ENCODE measurements around the gene MTMR2. TPM values are rescaled to one million over a fixed set of nuclear protein-coding genes. Genes with fewer than 3 reads are reported as not detected.
"Not testable (repeated sequence)": the region's sequence is repeated elsewhere in the genome, so short reads cannot be mapped to it uniquely, and the experiment has no call there.

Gene MTMR2
- total RNA-seq, 1 experiment from 2014 or later, result 75.2 TPM

- DNase-seq, result no peak
- POLR2A ChIA-PET, result no interaction called here
- no peak overlapping the region for H3K4me3 Mint-ChIP-seq (ENCODE audit: unreplicated experiment)
- H3K9me3 Mint-ChIP-seq (ENCODE audit: unreplicated experiment), result no peaks in the 10 kb centered on the region
- intact Hi-C loops (cut with micrococcal nuclease; ENCODE audit: unreplicated experiment), result no loop called here
- no peaks in the 10 kb centered on the region for H3K27me3 Mint-ChIP-seq (ENCODE audit: insufficient read depth, unreplicated experiment)
- H3K36me3 ChIP-seq (ENCODE audit: control insufficient read depth, insufficient read depth, low read length), result no peaks in the 10 kb centered on the region
- H3K27ac Mint-ChIP-seq (ENCODE audit: unreplicated experiment), result no peak overlapping the region
- H3K4me1 ChIP-seq, result no peaks in the 10 kb centered on the region
- CTCF ChIA-PET, result no interaction called here
- no peaks in the 10 kb centered on the region for H3K27me3 ChIP-seq (replicated peaks; ENCODE audit: control insufficient read depth, insufficient read depth, low read length)
- no peaks in the 10 kb centered on the region for H3K9me3 ChIP-seq
- H3K36me3 Mint-ChIP-seq (ENCODE audit: insufficient read depth, unreplicated experiment), result peaks cover 75% of the 10 kb centered on the region
- peaks cover 7% of the 10 kb centered on the region for H3K4me1 Mint-ChIP-seq (ENCODE audit: low read depth, unreplicated experiment)
- BruUV-seq (replicated peaks), result no TSS peak
- H3K4me3 ChIP-seq (ENCODE audit: low read depth, low read length), result no peak overlapping the region
- TF ChIP-seq CTCF (IDR thresholded peaks at IDR 0.05; ENCODE audit: insufficient read depth in 1 of 2, low read depth in 1 of 2, low read length in 1 of 2, severe bottlenecking in 1 of 2, unreplicated experiment in 1 of 2), result no peak
Observed at GRCh38 chr11:95821640-95822039, 102.3 kb downstream of the MTMR2 start.

- Mint-ChIP-seq H3K36me3 (ENCODE audit: insufficient read depth, unreplicated experiment) (peaks cover 67% of the 10 kb centered on the region), H3K27me3 (ENCODE audit: insufficient read depth, unreplicated experiment) (no peaks in the 10 kb centered on the region), H3K4me3 (ENCODE audit: unreplicated experiment) (no peak overlapping the region), H3K27ac (ENCODE audit: unreplicated experiment) (no peak overlapping the region), H3K9me3 (ENCODE audit: unreplicated experiment) (no peaks in the 10 kb centered on the region), H3K4me1 (ENCODE audit: low read depth, unreplicated experiment) (peaks cover under 1% of the 10 kb centered on the region)
- no peak overlapping the region for H3K4me3 ChIP-seq (ENCODE audit: low read depth, low read length)
- intact Hi-C loops (cut with micrococcal nuclease; ENCODE audit: unreplicated experiment), result no loop called here
- H3K36me3 ChIP-seq (ENCODE audit: control insufficient read depth, insufficient read depth, low read length), result no peaks in the 10 kb centered on the region
- ChIA-PET CTCF (no interaction called here), POLR2A (no interaction called here)
- no peaks in the 10 kb centered on the region for H3K4me1 ChIP-seq
- BruUV-seq (replicated peaks), result no TSS peak
- H3K27me3 ChIP-seq (replicated peaks; ENCODE audit: control insufficient read depth, insufficient read depth, low read length), result no peaks in the 10 kb centered on the region
- TF ChIP-seq CTCF (IDR thresholded peaks at IDR 0.05; ENCODE audit: insufficient read depth in 1 of 2, low read depth in 1 of 2, low read length in 1 of 2, severe bottlenecking in 1 of 2, unreplicated experiment in 1 of 2), result no peak
- DNase-seq, result no peak
- H3K9me3 ChIP-seq, result no peaks in the 10 kb centered on the region
Observed at GRCh38 chr11:95816037-95816436, 107.9 kb downstream of the MTMR2 start.

- peaks cover 57% of the 10 kb centered on the region for H3K36me3 Mint-ChIP-seq (ENCODE audit: insufficient read depth, unreplicated experiment)
- ChIA-PET CTCF (interaction anchor here (0.6 kb wide), 1 partner anchor 398 kb away, joined by 3 read pairs; no protein-coding TSS in a partner anchor), POLR2A (interaction anchor here (0.5 to 0.7 kb wide), 2 partner anchors 21 to 614 kb away, joined by 4 read pairs; partner anchors contain the start of genes CEP57 and FAM76B)
- H3K27me3 ChIP-seq (replicated peaks; ENCODE audit: control insufficient read depth, insufficient read depth, low read length); BruUV-seq (replicated peaks); H3K4me3 ChIP-seq (ENCODE audit: low read depth, low read length); intact Hi-C loops (cut with micrococcal nuclease; ENCODE audit: unreplicated experiment); H3K36me3 ChIP-seq (ENCODE audit: control insufficient read depth, insufficient read depth, low read length); H3K4me1 ChIP-seq; H3K4me1 Mint-ChIP-seq (ENCODE audit: low read depth, unreplicated experiment); H3K27me3 Mint-ChIP-seq (ENCODE audit: insufficient read depth, unreplicated experiment); H3K27ac Mint-ChIP-seq (ENCODE audit: unreplicated experiment); DNase-seq; H3K4me3 Mint-ChIP-seq (ENCODE audit: unreplicated experiment); H3K9me3 ChIP-seq: not testable (repeated sequence)
- H3K9me3 Mint-ChIP-seq (ENCODE audit: unreplicated experiment), result peaks cover 36% of the 10 kb centered on the region
Observed at GRCh38 chr11:95811052-95811451, 112.9 kb downstream of the MTMR2 start.

- H3K4me3 ChIP-seq (ENCODE audit: low read depth, low read length); H3K4me1 ChIP-seq; H3K36me3 ChIP-seq (ENCODE audit: control insufficient read depth, insufficient read depth, low read length); H3K4me3 Mint-ChIP-seq (ENCODE audit: unreplicated experiment); H3K9me3 ChIP-seq; H3K4me1 Mint-ChIP-seq (ENCODE audit: low read depth, unreplicated experiment); intact Hi-C loops (cut with micrococcal nuclease; ENCODE audit: unreplicated experiment); CTCF ChIA-PET; H3K27me3 ChIP-seq (replicated peaks; ENCODE audit: control insufficient read depth, insufficient read depth, low read length); BruUV-seq (replicated peaks); H3K27me3 Mint-ChIP-seq (ENCODE audit: insufficient read depth, unreplicated experiment); H3K27ac Mint-ChIP-seq (ENCODE audit: unreplicated experiment); DNase-seq: not testable (repeated sequence)
- H3K36me3 Mint-ChIP-seq (ENCODE audit: insufficient read depth, unreplicated experiment), result peaks cover 50% of the 10 kb centered on the region
- H3K9me3 Mint-ChIP-seq (ENCODE audit: unreplicated experiment), result peaks cover 36% of the 10 kb centered on the region
- POLR2A ChIA-PET, result interaction anchor here (1.0 kb wide), 1 partner anchor 16 kb away, joined by 3 read pairs; no protein-coding TSS in a partner anchor
Observed at GRCh38 chr11:95806464-95806863, 117.4 kb downstream of the MTMR2 start.
